Heart left ventricle (tissue), 16 donors: ENCODE measurements around the gene FLVCR2. TPM values are rescaled to one million over a fixed set of nuclear protein-coding genes. Genes with fewer than 3 reads are reported as not detected.

Experiments used
- ATAC-seq, 4 donors: fragments of 200-7000 bp; cut with Tn5 transposase; one replicate each; pipeline ENCODE4 v1.9.1; 2020 to 2022; ENCODE audit warnings: moderate library complexity in 4 of 4, mild to moderate bottlenecking in 3 of 4, moderate number of reproducible peaks in 1 of 4
- DNase-seq, 5 donors: peaks; one replicate each; pipeline ENCODE4 v3.0.0-alpha.2; 2020
- H3K27ac ChIP-seq, 12 donors: fragments of 200-600 bp; sonication (generic) in 4 of 12; one replicate each; pipeline versions ENCODE4 v1.5.0 to v1.8.0; 2016 to 2022; ENCODE audit warnings: mild to moderate bottlenecking in 2 of 12
- H3K27me3 ChIP-seq, 9 donors: fragments of 200-600 bp; sonication (generic) in 2 of 9; one replicate each; pipeline versions ENCODE4 v1.5.1 to v1.8.0; 2016 to 2022; ENCODE audit warnings: mild to moderate bottlenecking in 3 of 9
- H3K36me3 ChIP-seq, 9 donors: fragments of 200-600 bp; sonication (generic) in 2 of 9; one replicate each; pipeline versions ENCODE4 v1.5.0 to v1.8.0; 2018 to 2022; ENCODE audit warnings: mild to moderate bottlenecking in 2 of 9
- H3K4me1 ChIP-seq, 12 donors: fragments of 200-600 bp; sonication (generic) in 4 of 12; one replicate each; pipeline versions ENCODE4 v1.5.0 to v1.8.0; 2016 to 2022; ENCODE audit warnings: mild to moderate bottlenecking in 3 of 12
- H3K4me3 ChIP-seq, 12 donors: fragments of 200-600 bp; sonication (generic) in 4 of 12; one replicate each; pipeline versions ENCODE4 v1.5.0 to v1.8.0; 2017 to 2022; ENCODE audit warnings: mild to moderate bottlenecking in 9 of 12, moderate library complexity in 4 of 12
- H3K9me3 ChIP-seq, 12 donors: fragments of 200-600 bp; sonication (generic) in 4 of 12; one replicate each; pipeline versions ENCODE4 v1.5.0 to v1.8.0; 2016 to 2022; ENCODE audit warnings: mild to moderate bottlenecking in 1 of 12
- CTCF ChIP-seq, 12 donors: fragments of 200-600 bp; sonication (generic) in 4 of 12; IDR thresholded peaks; one replicate each; pipeline versions ENCODE4 v1.5.0 to v1.8.0; 2018 to 2022; ENCODE audit warnings: antibody characterized with exemption in 12 of 12, mild to moderate bottlenecking in 5 of 12
- POLR2A ChIP-seq, 2 donors: fragments of 450-650 bp; IDR thresholded peaks; one replicate each; pipeline ENCODE4 v1.6.1; 2017; ENCODE audit warnings: antibody characterized with exemption in 2 of 2, mild to moderate bottlenecking in 2 of 2, moderate library complexity in 2 of 2
- whole genome bisulfite sequencing, 4 donors: extraction: QIAGEN DNeasy Blood & Tissue Kit in 2 of 4; methylation state at CpG; one replicate each; pipeline versions ENCODE4 v1.1.5 to v1.1.7; 2013 to 2018; 5-methylcytosine and 5-hydroxymethylcytosine counted together
- intact Hi-C, 10 donors: fragments of 100-400 bp; cut with DNase I; formaldehyde crosslinking; loops; one replicate each; pipeline versions ENCODE4 v1.11.1 to v1.14.2; 2022
- polyA plus RNA-seq, 2 donors: library from polyadenylated mRNA; stranded (reverse); fragments of 200-250 nt; gene quantifications; one replicate each; pipeline ENCODE4 v1.2.3, GENCODE V29; 2013
- total RNA-seq, 9 donors: library from RNA; depleted of rRNA in 2 of 9; stranded (reverse); fragments of >200 nt in 2 of 9; fragmentation: NEBNext Ultra II Directional in 3 of 9; extraction: Animal tissue kit (Norgen Biotek cat#: 25700) in 3 of 9; gene quantifications; one replicate each; pipeline versions ENCODE4 v1.1.0 to v1.2.4, GENCODE V29; 2016 to 2023
- donor health status: ischemic (EF 13 %, LVEDD 7.1; RV severe dilation, severe dysfunction).
- donor health status: healthy with polysubstance abuse.
- donor health status: DM: no; HTN: yes; CAD: no.
- donor health status: DM: no; HTN: no; CAD: no.
- donor health status: ischemic (EF 25% LVEDD 6.9; RV normal size, moderate dysfunction).
- donor health status: ischemic (EF 25% LVEDD 5.7; RV mildly dilated, moderate dysfunction).
- donor health status: healthy.
- donor health status: DM: yes; HTN: yes; CAD: no.
- donor health status: ischemic (EF 35%, LVEDD 5.7; RV mildly dilated, moderate dysfunction).
- donor health status: nonischemic (EF 11% LVEDD 7.7; RV severe dilation, severe dysfunction).
- donor health status: DM: yes; HTN: yes; CAD: no.
- donor health status: PGD.
- donor health status: ischemic (EF 29% LVEDD 5.4; RV normal size, mild dysfunction).
- donor health status: nonischemic (EF 23%, LVEDD 6.1; RV moderate dilation, normal function).

The FLVCR2 gene
- total and polyA plus RNA-seq, 11 donors, result 0.50 to 11.7 (median 1.6) TPM

DNA sequence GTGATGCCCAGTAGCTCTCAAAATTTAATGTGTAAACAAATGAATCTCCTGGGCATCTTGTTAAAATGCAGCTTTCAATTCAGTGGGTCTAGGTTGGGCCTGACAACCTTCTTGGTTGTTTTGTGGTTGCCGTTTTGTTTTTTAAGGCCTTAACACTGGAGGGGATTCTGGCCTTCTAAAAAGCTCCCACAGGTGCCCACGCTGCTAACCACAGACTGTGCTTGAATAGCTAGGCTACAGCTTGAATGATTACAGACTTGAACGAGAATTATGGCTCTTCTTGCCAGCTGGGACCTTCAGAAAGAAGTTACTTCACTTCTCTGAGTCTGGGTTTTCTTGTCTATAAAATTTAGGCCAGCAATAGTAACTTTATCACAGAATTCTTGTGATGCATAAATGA is 1.3 kb upstream of the FLVCR2 start:
- intact Hi-C loops, result loop anchor here in 5 of 10 donors (1.0 kb wide), 2 partner anchors 75 to 77 kb away; no protein-coding TSS in a partner anchor
- Histone ChIP-seq H3K4me3 (no peak overlapping the region), H3K4me1 (peaks cover 7 to 31% (median 19%) of the 10 kb centered on the region in 12 donors), H3K27ac (no peak overlapping the region), H3K36me3 (no peaks in the 10 kb centered on the region), H3K9me3 (peaks cover 0 to 6% (median 0%) of the 10 kb centered on the region in 12 donors), H3K27me3 (no peaks in the 10 kb centered on the region)
- no peak for ATAC-seq
- TF ChIP-seq CTCF (IDR thresholded peaks at IDR 0.05) (no peak), POLR2A (IDR thresholded peaks at IDR 0.05) (no peak)
- 70 to 71% (median 71%) methylated on average over 3 of the region's 3 CpGs for WGBS, 4 donors
- no peak for DNase-seq

DNA sequence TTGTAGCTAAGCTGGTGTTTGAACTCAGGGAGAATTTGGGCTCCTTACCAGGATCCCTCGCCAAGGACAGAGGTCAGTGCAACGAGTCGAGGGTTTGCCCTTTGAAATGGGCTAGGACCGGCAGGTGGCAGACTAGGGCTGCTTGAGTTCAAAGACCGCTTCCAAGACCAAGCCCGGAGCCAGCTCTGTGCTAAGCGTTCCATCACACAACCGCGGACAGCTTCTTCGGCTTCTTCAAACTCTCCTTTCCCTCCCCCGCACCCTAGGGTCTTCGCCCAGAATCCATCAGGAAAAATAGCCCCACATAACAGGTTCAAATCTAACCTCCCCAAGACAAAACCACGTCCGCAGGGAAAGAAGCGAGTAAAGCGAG is 705 bp upstream of the FLVCR2 start:
- DNase-seq (peak; percentile 82 to 92 (median 87)), ATAC-seq (peak; percentile 80 to 91 (median 88))
- TF ChIP-seq CTCF (IDR thresholded peaks at IDR 0.05), result peak; percentile 63 to 90 (median 77)
- TF ChIP-seq POLR2A (IDR thresholded peaks at IDR 0.05), result no peak
- WGBS, 4 donors, result 0% methylated on average over 10 to 16 of the region's 16 CpGs
- Histone ChIP-seq H3K27ac (peak overlapping the region; percentile 15 to 84 (median 72)), H3K27me3 (no peaks in the 10 kb centered on the region), H3K4me3 (peak overlapping the region; percentile 30 to 75 (median 61)), H3K9me3 (peaks cover 0 to 6% (median 0%) of the 10 kb centered on the region in 12 donors), H3K4me1 (peaks cover 7 to 31% (median 20%) of the 10 kb centered on the region in 12 donors), H3K36me3 (no peaks in the 10 kb centered on the region)
- intact Hi-C loops, result loop anchor here (1.0 to 2.0 kb wide), 3 partner anchors 75 to 77 kb away; no protein-coding TSS in a partner anchor

GRCh38 chr14:75578786-75579337 is 442 bp downstream of the FLVCR2 start:
- intact Hi-C loops, result loop anchor here in 5 of 10 donors (1.0 to 2.0 kb wide), 2 partner anchors 75 to 76 kb away; no protein-coding TSS in a partner anchor

More at GRCh38 chr14:75578786-75579337, 442 bp downstream of the FLVCR2 start:
- Histone ChIP-seq H3K9me3 (peaks cover 0 to 6% (median 0%) of the 10 kb centered on the region in 12 donors), H3K36me3 (no peaks in the 10 kb centered on the region), H3K27ac (peak overlapping the region; percentile 15 to 84 (median 72)), H3K4me1 (peaks cover 7 to 31% (median 20%) of the 10 kb centered on the region in 12 donors), H3K27me3 (no peaks in the 10 kb centered on the region), H3K4me3 (peak overlapping the region; percentile 30 to 75 (median 61))
- ATAC-seq (peak; percentile 18 to 56 (median 48)), DNase-seq (no peak)
- TF ChIP-seq CTCF (IDR thresholded peaks at IDR 0.05), result peak in 9 of 12 donors; percentile 9 to 50 (median 34)
- TF ChIP-seq POLR2A (IDR thresholded peaks at IDR 0.05), result no peak
- WGBS, 4 donors, result 15 to 30% (median 23%) methylated on average over 15 to 21 of the region's 21 CpGs
